ENCODE data around the gene C11orf58.

DNA sequence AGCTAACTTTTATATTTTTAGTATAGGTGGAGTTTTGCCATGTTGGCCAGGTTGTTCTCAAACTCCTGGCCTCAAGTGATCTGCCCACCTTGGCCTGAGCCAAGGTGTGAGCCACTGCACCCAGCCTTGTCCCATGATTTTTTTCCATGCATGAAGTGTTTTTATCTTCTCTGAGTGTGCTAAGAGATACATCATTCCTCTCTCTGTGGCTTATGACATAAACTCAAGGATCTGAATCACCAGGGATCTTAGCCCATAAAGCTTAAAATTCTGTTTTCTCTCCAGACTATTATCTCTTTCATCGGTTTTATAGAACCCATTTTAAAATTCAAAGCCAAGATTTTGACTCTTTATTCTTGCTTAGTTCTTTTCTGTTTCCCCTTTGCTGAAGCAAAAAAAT lies 48.4 kb upstream of the C11orf58 start:
- TF ChIP-seq RAD21 (IDR thresholded peaks at IDR 0.05; ENCODE audit: low read depth) (no peak), EP300 (IDR thresholded peaks at IDR 0.05; ENCODE audit: borderline replicate concordance) (no peak), EGR1 (IDR thresholded peaks at IDR 0.05) (no peak), FOXM1 (IDR thresholded peaks at IDR 0.05; ENCODE audit: borderline replicate concordance, low read depth) (no peak)
- TF ChIP-seq, protein P1, sequence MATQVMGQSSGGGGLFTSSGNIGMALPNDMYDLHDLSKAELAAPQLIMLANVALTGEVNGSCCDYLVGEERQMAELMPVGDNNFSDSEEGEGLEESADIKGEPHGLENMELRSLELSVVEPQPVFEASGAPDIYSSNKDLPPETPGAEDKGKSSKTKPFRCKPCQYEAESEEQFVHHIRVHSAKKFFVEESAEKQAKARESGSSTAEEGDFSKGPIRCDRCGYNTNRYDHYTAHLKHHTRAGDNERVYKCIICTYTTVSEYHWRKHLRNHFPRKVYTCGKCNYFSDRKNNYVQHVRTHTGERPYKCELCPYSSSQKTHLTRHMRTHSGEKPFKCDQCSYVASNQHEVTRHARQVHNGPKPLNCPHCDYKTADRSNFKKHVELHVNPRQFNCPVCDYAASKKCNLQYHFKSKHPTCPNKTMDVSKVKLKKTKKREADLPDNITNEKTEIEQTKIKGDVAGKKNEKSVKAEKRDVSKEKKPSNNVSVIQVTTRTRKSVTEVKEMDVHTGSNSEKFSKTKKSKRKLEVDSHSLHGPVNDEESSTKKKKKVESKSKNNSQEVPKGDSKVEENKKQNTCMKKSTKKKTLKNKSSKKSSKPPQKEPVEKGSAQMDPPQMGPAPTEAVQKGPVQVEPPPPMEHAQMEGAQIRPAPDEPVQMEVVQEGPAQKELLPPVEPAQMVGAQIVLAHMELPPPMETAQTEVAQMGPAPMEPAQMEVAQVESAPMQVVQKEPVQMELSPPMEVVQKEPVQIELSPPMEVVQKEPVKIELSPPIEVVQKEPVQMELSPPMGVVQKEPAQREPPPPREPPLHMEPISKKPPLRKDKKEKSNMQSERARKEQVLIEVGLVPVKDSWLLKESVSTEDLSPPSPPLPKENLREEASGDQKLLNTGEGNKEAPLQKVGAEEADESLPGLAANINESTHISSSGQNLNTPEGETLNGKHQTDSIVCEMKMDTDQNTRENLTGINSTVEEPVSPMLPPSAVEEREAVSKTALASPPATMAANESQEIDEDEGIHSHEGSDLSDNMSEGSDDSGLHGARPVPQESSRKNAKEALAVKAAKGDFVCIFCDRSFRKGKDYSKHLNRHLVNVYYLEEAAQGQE (IDR thresholded peaks at IDR 0.05; ENCODE audit: low read depth): no peak
- TF ChIP-seq, protein P2, sequence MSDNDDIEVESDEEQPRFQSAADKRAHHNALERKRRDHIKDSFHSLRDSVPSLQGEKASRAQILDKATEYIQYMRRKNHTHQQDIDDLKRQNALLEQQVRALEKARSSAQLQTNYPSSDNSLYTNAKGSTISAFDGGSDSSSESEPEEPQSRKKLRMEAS (IDR thresholded peaks at IDR 0.05): no peak
- TF ChIP-seq, protein P3, sequence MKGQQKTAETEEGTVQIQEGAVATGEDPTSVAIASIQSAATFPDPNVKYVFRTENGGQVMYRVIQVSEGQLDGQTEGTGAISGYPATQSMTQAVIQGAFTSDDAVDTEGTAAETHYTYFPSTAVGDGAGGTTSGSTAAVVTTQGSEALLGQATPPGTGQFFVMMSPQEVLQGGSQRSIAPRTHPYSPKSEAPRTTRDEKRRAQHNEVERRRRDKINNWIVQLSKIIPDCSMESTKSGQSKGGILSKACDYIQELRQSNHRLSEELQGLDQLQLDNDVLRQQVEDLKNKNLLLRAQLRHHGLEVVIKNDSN (IDR thresholded peaks at IDR 0.05): no peak
